SH-SY5Y (cell line): ENCODE results near the gene CACNA2D2.

Experiments
- GATA2 ChIP-seq: IDR thresholded peaks from 2 replicates; pipeline ENCODE4 v1.6.1; 2011; ENCODE audit warnings: mild to moderate bottlenecking, low read depth, low read length
- GATA3 ChIP-seq: IDR thresholded peaks from 2 replicates; pipeline ENCODE4 v1.6.1; 2011; ENCODE audit warnings: low read depth, mild to moderate bottlenecking, low read length, moderate library complexity

Gene CACNA2D2

GRCh38 chr3:50322115-50322385 lies 181.4 kb downstream of the CACNA2D2 start:
- no peak for TF ChIP-seq GATA2

- TF ChIP-seq GATA2 (peak; percentile 18; the same call in 1 of the 2 replicates), GATA3 (no peak)
These were observed 181.9 kb downstream of the CACNA2D2 start for GRCh38 chr3:50321336-50322114.

- TF ChIP-seq GATA3 = no peak
- no peak for TF ChIP-seq GATA2
These were observed 182.5 kb downstream of the CACNA2D2 start for GRCh38 chr3:50320853-50321335.

GRCh38 chr3:50319894-50320625 lies 183.4 kb downstream of the CACNA2D2 start:
- no peak for TF ChIP-seq GATA2
- no peak for TF ChIP-seq GATA3

- no peak for TF ChIP-seq GATA2
- TF ChIP-seq GATA3 = no peak
These were observed 184.1 kb downstream of the CACNA2D2 start for GRCh38 chr3:50319181-50319893.

GRCh38 chr3:50318615-50319014 lies 184.8 kb downstream of the CACNA2D2 start:
- TF ChIP-seq GATA3 (no peak), GATA2 (no peak)

GRCh38 chr3:50318163-50318562 lies 185.3 kb downstream of the CACNA2D2 start:
- TF ChIP-seq GATA3 = no peak
- no peak for TF ChIP-seq GATA2

- TF ChIP-seq GATA2 (no peak), GATA3 (no peak)
These were observed 186.1 kb downstream of the CACNA2D2 start for GRCh38 chr3:50317300-50317699.

GRCh38 chr3:50316657-50317242 lies 186.7 kb downstream of the CACNA2D2 start:
- TF ChIP-seq GATA3 (no peak), GATA2 (no peak)

- TF ChIP-seq GATA2 (no peak), GATA3 (no peak)
These were observed 188.6 kb downstream of the CACNA2D2 start for GRCh38 chr3:50314816-50315215.

- no peak for TF ChIP-seq GATA2
- no peak for TF ChIP-seq GATA3
These were observed 189.1 kb downstream of the CACNA2D2 start for GRCh38 chr3:50314342-50314741.
